Astrocyte (in vitro differentiated cells and primary cell): ENCODE measurements around the gene PRDM12.

ENCODE experiments used
- CTCF ChIP-seq: IDR thresholded peaks from 2 replicates; pipeline ENCODE4 v1.5.1; 2011; ENCODE audit warnings: low read depth, mild to moderate bottlenecking, inconsistent platforms, low read length, moderate library complexity; ENCODE audit not compliant: insufficient read depth
- EZH2 ChIP-seq: IDR thresholded peaks from 2 replicates; pipeline ENCODE4 v1.6.1; 2012; ENCODE audit warnings: mild to moderate bottlenecking, low read length, inconsistent platforms; ENCODE audit not compliant: insufficient read depth

- no peak for TF ChIP-seq CTCF
- TF ChIP-seq EZH2: no peak
Observed at GRCh38 chr9:130672933-130673615, 8.7 kb downstream of the PRDM12 start.
